ENCODE results near the gene CCDC50. TPM values are rescaled to one million over a fixed set of nuclear protein-coding genes. Genes with fewer than 3 reads are reported as not detected.

The CCDC50 gene, protein sequence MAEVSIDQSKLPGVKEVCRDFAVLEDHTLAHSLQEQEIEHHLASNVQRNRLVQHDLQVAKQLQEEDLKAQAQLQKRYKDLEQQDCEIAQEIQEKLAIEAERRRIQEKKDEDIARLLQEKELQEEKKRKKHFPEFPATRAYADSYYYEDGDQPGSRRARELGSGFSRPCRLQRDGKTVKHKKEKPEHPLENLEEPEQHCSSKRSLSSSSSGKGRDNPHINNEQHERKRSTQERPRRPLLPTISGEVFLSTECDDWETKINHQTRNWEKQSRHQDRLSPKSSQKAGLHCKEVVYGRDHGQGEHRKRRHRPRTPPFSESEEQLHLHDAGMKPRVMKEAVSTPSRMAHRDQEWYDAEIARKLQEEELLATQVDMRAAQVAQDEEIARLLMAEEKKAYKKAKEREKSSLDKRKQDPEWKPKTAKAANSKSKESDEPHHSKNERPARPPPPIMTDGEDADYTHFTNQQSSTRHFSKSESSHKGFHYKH
- total RNA-seq = 104 and 150 TPM in 2 replicates

DNA sequence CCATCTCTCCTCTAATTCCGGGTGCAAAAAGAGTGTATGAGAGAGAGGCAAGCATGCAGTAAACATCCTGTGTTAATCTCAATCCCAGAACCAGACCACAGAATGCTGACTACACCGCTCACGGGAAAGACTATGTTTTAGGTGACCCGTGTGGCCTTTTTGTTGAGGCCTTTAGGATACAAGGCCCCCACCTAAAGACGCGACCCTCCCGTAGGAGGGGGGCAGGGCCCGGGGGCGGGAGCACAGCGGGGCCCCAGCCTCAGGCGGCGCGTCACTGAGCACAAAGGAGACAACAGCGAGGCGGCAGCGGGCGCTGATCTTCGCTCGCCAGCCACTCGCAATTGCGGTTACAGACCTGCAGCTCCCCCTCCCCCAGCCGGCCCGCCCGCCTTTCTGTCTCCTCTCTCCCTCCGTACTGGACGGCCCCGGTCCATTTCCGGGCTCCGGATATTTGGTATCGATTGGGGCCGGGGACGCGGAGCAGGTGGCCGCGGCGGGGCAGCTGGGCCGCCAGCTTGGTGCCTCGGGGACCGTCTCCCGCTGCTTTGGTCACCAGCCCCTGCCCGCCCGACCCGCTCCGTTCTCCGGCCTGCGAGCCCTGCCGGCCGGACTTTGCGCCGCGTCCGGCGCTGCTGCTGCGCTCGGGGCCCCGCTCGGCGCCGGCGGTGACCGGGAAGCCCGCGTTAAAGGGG lies at the start of gene CCDC50:
CCDC50 (plus strand) TSS at position 433 of the 692 bp plus-strand sequence. CDS start 281 bp downstream, outside the sequence.

DNA sequence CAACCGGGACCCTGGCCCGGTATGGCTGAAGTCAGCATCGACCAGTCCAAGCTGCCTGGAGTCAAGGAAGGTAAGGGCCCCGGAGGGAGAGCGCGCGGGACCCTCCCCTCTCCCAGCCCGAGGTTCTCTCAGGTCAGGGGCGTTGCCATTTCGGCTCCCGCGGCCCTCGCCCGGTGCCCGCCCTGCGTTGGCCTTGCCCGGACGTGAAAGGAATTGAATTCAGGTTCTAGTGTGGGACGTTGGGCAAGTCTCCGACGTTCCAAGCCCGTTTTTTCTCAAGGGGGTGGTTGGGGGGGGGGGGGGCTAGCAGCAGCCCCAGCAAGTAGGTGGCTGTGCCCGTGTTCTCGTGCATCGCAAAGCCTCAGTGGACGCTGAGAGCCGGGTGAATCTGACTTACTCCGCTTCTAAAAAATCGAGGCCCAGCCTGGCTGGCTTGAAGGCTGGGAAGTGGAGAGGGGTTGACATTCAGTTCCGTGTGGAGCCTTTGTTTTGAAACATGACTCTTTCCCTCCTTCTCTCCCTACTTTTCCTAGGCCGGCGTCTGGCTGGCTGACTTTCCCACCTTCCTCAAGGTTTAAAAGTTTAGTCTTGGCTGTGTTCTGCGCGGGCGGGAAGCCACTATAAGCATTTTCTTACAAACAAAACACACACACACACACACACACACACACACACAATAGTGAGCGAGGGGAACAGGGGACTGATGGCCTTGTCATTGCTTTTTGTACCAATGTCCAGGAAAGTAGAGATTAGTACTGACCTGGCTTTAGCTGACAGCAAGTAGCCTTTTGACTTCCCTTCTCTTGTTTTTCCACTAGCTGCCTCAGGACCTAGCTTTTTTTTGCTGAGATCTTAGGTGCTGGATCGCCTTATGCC lies 698 bp downstream of the CCDC50 start, which contains the start of gene UTS2B:
UTS2B (minus strand) TSS at position 873 of the 876 bp plus-strand sequence. CDS start 48,337 bp downstream, outside the sequence.

Other genes starting within 250 kb of the CCDC50 start
- gene OSTN, start 130.2 kb upstream of the CCDC50 start, total RNA-seq = 8.7 and 10.4 TPM in 2 replicates
- 0.28 and 0.77 TPM in 2 replicates for gene UTS2B, start 1.1 kb downstream of the CCDC50 start, total RNA-seq
- not detected in 2 replicates for gene PYDC2, start 131.8 kb downstream of the CCDC50 start, total RNA-seq

All from regular cardiac myocyte (primary cell).